Measurements from ENCODE around the gene EPYC. TPM values are rescaled to one million over a fixed set of nuclear protein-coding genes. Genes with fewer than 3 reads are reported as not detected.

Gene EPYC
- total and polyA plus RNA-seq, 2 donors (not counting 1 experiment from before 2014, with no cell fraction given), result not detected

- Histone ChIP-seq H3K79me2 (ENCODE audit: control insufficient read depth, insufficient read depth, low read length) (no peaks in the 10 kb centered on the region), H3K9ac (ENCODE audit: low read length) (no peak overlapping the region), H3K9me3 (ENCODE audit: control extremely low read depth in 1 of 3, control insufficient read depth in 2 of 3, insufficient read depth in 1 of 3, low read length in 2 of 3) (no peaks in the 10 kb centered on the region), H2AFZ (ENCODE audit: insufficient read depth, low read depth, low read length, poor library complexity, severe bottlenecking) (no peak overlapping the region), H3K4me1 (ENCODE audit: control insufficient read depth in 2 of 2, insufficient read depth in 2 of 2, low read length in 2 of 2) (no peaks in the 10 kb centered on the region), H3K4me2 (replicated peaks; ENCODE audit: low read depth, low read length, poor library complexity, severe bottlenecking) (no peak overlapping the region), H3K36me3 (replicated peaks in 1 of 2; ENCODE audit: control extremely low read depth in 1 of 2, control insufficient read depth in 1 of 2, extremely low read depth in 1 of 2, insufficient read depth in 2 of 2, low read length in 1 of 2) (no peaks in the 10 kb centered on the region), H3K27ac (ENCODE audit: low read length in 2 of 2) (no peak overlapping the region), H3K4me3 (ENCODE audit: control extremely low read depth in 1 of 5, extremely low read depth in 1 of 5, insufficient read depth in 1 of 5, low read depth in 2 of 5, low read length in 4 of 5) (no peak overlapping the region), H3K27me3 (replicated peaks in 1 of 4; ENCODE audit: control extremely low read depth in 1 of 4, control insufficient read depth in 3 of 4, insufficient read depth in 4 of 4, low read length in 3 of 4) (no peaks in the 10 kb centered on the region), H4K20me1 (ENCODE audit: control insufficient read depth, insufficient read depth, low read length, poor library complexity, severe bottlenecking) (no peaks in the 10 kb centered on the region)
- no peak for ATAC-seq (ENCODE audit: low read depth)
- POLR2A ChIA-PET, result no interaction called here
- Mint-ChIP-seq H3K9me3 (ENCODE audit: insufficient read depth) (no peaks in the 10 kb centered on the region), H3K4me1 (no peaks in the 10 kb centered on the region), H3K27ac (no peak overlapping the region), H3K27me3 (peaks cover 7% of the 10 kb centered on the region), H3K4me3 (no peak overlapping the region)
- intact Hi-C loops (cut with micrococcal nuclease), result loop anchor here (10.0 kb wide), 1 partner anchor 1480 kb away; no protein-coding TSS in a partner anchor
- DNase-seq, result no peak
- peak; percentile 72 for TF ChIP-seq CTCF (IDR thresholded peaks at IDR 0.05)
- no peak for TF ChIP-seq EZH2 (IDR thresholded peaks at IDR 0.05; ENCODE audit: borderline replicate concordance, insufficient read depth, low read depth, low read length, poor library complexity, severe bottlenecking)
- CTCF ChIA-PET, result interaction anchor here (0.8 to 5.6 kb wide), 13 partner anchors 8 to 1928 kb away, joined by 3 to 22 read pairs (median 3); partner anchors contain the start of gene EPYC
- WGBS (ENCODE audit: insufficient coverage), result no CpG with 5 or more reads among the region's 1 CpG
These were observed 59.6 kb downstream of the EPYC start for GRCh38 chr12:90945070-90945649.

- TF ChIP-seq CTCF (IDR thresholded peaks at IDR 0.05) (no peak), EZH2 (IDR thresholded peaks at IDR 0.05; ENCODE audit: borderline replicate concordance, insufficient read depth, low read depth, low read length, poor library complexity, severe bottlenecking) (no peak)
- H3K4me2 ChIP-seq (replicated peaks; ENCODE audit: low read depth, low read length, poor library complexity, severe bottlenecking), result no peak overlapping the region
- H3K27ac Mint-ChIP-seq, result no peak overlapping the region
- H3K27me3 Mint-ChIP-seq, result peaks cover 20% of the 10 kb centered on the region
- H4K20me1 ChIP-seq (ENCODE audit: control insufficient read depth, insufficient read depth, low read length, poor library complexity, severe bottlenecking), result no peaks in the 10 kb centered on the region
- no peaks in the 10 kb centered on the region for H3K4me1 ChIP-seq (ENCODE audit: control insufficient read depth in 2 of 2, insufficient read depth in 2 of 2, low read length in 2 of 2)
- DNase-seq (no peak), ATAC-seq (ENCODE audit: low read depth) (no peak)
- no peaks in the 10 kb centered on the region for H3K27me3 ChIP-seq (replicated peaks in 1 of 4; ENCODE audit: control extremely low read depth in 1 of 4, control insufficient read depth in 3 of 4, insufficient read depth in 4 of 4, low read length in 3 of 4)
- ChIA-PET POLR2A (no interaction called here), CTCF (interaction anchor here (0.8 to 1.6 kb wide), 4 partner anchors 11 to 1473 kb away, joined by 3 to 4 read pairs (median 4); no protein-coding TSS in a partner anchor)
- H3K4me3 Mint-ChIP-seq, result no peak overlapping the region
- H3K9me3 Mint-ChIP-seq (ENCODE audit: insufficient read depth), result no peaks in the 10 kb centered on the region
- no peak overlapping the region for H3K9ac ChIP-seq (ENCODE audit: low read length)
- no peaks in the 10 kb centered on the region for H3K9me3 ChIP-seq (ENCODE audit: control extremely low read depth in 1 of 3, control insufficient read depth in 2 of 3, insufficient read depth in 1 of 3, low read length in 2 of 3)
- H2AFZ ChIP-seq (ENCODE audit: insufficient read depth, low read depth, low read length, poor library complexity, severe bottlenecking), result no peak overlapping the region
- H3K27ac ChIP-seq (ENCODE audit: low read length in 2 of 2), result no peak overlapping the region
- intact Hi-C loops (cut with micrococcal nuclease), result loop anchor here (10.0 kb wide), 1 partner anchor 1478 kb away; no protein-coding TSS in a partner anchor
- H3K4me3 ChIP-seq (ENCODE audit: control extremely low read depth in 1 of 5, extremely low read depth in 1 of 5, insufficient read depth in 1 of 5, low read depth in 2 of 5, low read length in 4 of 5), result no peak overlapping the region
- no peaks in the 10 kb centered on the region for H3K4me1 Mint-ChIP-seq
- H3K36me3 ChIP-seq (replicated peaks in 1 of 2; ENCODE audit: control extremely low read depth in 1 of 2, control insufficient read depth in 1 of 2, extremely low read depth in 1 of 2, insufficient read depth in 2 of 2, low read length in 1 of 2), result no peaks in the 10 kb centered on the region
- WGBS (ENCODE audit: insufficient coverage), result 60% methylated on average over 1 of the region's 1 CpG
- H3K79me2 ChIP-seq (ENCODE audit: control insufficient read depth, insufficient read depth, low read length), result no peaks in the 10 kb centered on the region
These were observed 61.5 kb downstream of the EPYC start for GRCh38 chr12:90943255-90943654.
